ENCODE data around the gene ARHGEF39. TPM values are rescaled to one million over a fixed set of nuclear protein-coding genes. Genes with fewer than 3 reads are reported as not detected.

ARHGEF39 gene
- total RNA-seq, 1 experiment from 2014 or later = 8.9 TPM

GRCh38 chr9:35691757-35692301, 26.8 kb upstream of the ARHGEF39 start:
- no peak for DNase-seq (ENCODE audit: low read depth)

GRCh38 chr9:35691334-35691650, 26.3 kb upstream of the ARHGEF39 start:
- no peak for DNase-seq (ENCODE audit: low read depth)

GRCh38 chr9:35690614-35691333, 25.8 kb upstream of the ARHGEF39 start:
- DNase-seq (ENCODE audit: low read depth) = peak; percentile 61

GRCh38 chr9:35690294-35690613, 25.3 kb upstream of the ARHGEF39 start:
- no peak for DNase-seq (ENCODE audit: low read depth)

GRCh38 chr9:35689542-35690293, 24.7 kb upstream of the ARHGEF39 start, which contains the start of gene TPM2:
TSS of gene TPM2 (minus strand) at chr9:35689925. CDS start at chr9:35689817, 108 bp downstream.
- peak; percentile 88 for DNase-seq (ENCODE audit: low read depth)

- peak; percentile 83 for DNase-seq (ENCODE audit: low read depth)
Observed at GRCh38 chr9:35688558-35689541, 23.9 kb upstream of the ARHGEF39 start.

DNA sequence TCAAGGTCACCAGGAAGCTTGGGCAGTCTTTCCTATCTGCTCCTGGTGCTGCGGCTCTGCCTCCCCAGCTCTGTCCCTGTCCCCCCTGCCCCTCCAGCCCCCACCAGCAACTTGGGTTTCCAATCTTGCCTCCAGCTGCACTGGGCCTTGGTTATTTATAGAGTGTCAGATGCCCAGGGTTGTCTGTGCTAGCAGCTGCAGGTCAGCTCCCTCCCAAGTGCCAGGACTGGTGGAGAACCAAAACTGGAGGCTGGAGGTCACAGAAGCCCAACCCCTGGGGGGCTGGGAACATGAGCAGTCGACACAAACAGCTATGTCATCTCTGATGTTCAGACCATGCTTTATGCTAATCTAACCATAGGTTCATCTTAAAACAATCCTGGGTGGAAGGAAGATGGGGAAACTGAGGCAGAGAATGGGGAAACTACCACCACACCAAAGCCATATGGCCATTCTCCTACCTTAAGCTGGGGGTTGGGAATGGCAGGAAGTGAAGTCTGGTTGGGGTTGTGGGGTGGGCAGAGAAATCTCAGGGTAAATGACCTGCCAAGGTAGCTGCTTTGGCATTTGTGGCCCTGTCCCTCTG, 23.1 kb upstream of the ARHGEF39 start:
- no peak for DNase-seq (ENCODE audit: low read depth)

DNA sequence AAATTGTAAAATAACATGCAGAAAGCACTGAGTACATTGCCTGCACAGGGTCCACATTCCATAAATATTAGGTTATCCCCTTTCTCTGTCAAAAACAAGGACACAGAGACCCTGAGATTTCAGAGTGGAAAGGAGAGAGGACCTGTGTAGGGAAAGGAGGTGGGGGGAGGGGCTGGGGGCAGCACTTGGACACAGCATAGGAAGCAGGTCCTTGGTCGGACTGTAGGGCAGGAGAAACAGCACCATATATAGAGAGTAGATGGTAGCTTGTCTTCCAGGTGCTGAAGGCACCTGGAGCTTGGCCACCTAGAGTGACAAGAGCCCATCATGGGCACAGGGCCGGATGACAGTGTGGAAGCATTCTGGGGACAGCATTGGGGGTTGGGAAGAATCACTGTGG, 22.3 kb upstream of the ARHGEF39 start:
- DNase-seq (ENCODE audit: low read depth) = no peak

DNA sequence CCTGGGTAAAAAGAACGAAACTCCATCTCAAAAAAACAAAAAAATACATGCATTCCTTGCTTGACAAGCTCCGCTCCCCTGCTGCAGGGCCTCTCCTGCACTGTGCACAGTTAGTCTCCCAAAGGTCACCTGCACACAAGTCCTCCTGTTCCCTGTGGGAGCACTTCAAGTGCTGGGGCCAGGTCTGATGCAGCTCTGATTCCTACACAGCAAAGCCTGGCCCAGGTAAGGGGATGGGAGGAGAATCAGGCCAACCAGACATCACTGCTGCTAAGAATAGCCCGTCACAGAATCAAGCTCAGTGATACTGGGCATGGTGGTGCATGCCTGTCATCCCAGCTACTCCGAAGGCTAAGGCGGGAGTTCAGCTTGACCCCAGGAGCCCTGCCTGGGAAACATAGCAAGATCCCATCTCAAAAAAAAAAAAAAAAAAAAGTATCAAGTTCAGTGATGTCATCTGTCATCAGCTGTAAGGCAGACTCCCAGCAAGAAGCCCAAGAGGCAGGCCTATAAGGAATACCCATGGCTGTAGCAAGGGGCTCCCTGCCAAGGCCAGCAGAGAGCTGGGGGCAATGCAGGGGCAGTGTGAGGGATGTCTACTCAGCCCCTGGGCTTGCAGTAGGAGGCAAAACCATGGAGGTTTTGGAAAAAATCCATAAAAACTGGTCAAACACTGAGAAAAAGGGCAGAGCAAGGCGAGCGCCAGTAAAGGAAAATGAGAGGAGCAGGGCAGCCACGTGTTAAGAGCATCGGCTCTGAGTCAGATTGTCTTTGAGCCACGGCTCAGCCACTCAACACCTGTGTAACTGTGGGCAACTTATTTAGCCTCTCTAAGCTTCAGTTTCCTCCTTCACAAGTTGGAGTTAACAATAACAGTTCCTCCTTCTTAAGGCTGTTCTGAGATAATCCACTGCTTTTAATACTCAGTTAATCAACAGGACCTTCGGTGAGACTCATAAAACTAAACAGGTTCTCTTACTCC, 21.5 kb upstream of the ARHGEF39 start:
- DNase-seq (ENCODE audit: low read depth) = no peak

DNA sequence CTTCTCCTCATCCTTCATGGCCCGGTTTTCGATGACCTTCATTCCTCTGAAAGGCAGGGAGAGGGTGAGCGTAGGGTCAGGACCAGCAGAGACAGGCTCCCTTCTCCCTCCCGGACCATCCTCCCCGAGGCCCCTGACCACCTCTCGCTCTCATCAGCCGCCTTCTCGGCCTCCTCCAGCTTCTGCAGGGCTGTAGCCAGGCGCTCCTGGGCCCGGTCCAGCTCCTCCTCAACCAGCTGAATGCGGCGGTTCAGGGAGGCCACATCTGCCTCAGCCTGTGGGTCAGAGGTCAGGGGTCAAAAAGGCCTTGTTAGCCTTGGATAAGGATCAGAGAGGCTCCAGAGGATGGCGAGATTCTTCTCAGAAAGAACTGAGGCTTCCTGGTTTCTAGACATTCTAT, 20.5 kb upstream of the ARHGEF39 start:
- DNase-seq (ENCODE audit: low read depth) = no peak

DNA sequence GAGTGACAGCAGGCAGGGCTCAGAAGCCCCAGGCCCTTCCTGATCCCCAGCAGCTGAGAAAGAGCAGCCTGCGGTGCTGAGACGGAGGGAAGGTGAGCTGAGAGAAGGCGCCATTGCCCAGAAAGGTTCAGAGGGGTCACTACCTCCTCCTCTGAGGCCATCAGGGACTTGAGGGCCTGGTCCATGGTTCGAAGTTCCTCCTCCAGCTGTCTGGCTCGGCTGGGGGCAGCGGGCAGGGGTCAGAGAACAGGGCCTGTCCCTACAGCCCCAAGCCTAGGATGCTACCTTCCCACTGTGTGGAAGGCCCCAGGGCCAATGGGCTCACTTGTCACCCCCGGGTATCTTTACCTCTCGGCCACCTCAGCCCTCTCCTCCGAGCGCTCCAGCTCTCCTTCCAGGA, 19.9 kb upstream of the ARHGEF39 start:
- no peak for DNase-seq (ENCODE audit: low read depth)

DNA sequence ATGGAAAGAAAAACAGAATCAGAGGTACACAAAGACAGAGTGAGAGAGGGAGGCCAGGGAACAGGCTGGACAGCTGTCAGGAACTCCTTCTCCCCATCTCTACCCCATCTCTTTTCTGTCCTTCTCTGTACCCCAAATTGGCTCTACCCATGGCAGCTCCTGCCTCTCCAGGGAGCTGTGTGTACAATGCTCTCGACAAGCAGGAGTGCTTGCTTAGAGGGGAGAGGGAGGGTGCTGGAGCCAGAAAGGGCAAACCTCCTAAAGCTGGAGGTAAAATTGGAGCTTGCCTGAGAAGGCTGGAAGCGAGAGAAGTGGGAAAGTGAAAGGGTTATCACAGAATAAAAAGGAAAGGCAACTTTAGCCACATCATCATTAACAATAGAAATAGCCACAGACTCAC, 18.3 kb upstream of the ARHGEF39 start:
- DNase-seq (ENCODE audit: low read depth) = no peak

GRCh38 chr9:35682520-35683315, 17.7 kb upstream of the ARHGEF39 start:
- DNase-seq (ENCODE audit: low read depth) = no peak

- no peak for DNase-seq (ENCODE audit: low read depth)
Observed at GRCh38 chr9:35682051-35682450, 17.1 kb upstream of the ARHGEF39 start.

- DNase-seq (ENCODE audit: low read depth) = no peak
Observed at GRCh38 chr9:35681341-35682002, 16.5 kb upstream of the ARHGEF39 start.

DNA sequence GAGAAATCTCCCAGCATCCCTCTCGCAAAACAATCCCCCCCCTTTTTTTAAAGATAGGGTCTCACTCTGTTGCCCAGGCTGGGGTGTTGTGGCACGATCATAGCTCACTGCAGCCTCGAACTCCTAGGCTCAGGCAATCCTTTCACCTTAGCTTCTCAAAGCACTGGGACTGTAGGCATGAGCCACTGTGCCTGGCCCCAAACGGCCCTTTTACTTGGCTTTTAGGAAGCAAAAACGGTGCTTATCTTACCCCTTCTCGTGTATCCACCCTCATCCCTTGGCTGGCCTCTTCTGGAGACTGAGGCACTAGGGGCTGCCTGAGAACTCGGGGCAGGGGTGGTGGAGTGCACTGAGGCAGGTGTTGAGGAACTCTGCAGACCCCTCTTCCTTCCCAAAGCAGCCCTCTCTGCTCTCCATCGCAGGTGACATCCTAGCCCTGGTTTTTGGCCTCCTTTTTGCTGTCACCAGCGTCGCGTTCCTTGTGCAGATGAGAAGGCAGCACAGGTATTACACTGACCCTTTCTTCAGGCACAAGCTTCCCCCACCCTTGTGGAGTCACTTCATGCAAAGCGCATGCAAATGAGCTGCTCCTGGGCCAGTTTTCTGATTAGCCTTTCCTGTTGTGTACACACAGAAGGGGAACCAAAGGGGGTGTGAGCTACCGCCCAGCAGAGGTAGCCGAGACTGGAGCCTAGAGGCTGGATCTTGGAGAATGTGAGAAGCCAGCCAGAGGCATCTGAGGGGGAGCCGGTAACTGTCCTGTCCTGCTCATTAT, 15.5 kb upstream of the ARHGEF39 start:
- DNase-seq (ENCODE audit: low read depth) = no peak

DNA sequence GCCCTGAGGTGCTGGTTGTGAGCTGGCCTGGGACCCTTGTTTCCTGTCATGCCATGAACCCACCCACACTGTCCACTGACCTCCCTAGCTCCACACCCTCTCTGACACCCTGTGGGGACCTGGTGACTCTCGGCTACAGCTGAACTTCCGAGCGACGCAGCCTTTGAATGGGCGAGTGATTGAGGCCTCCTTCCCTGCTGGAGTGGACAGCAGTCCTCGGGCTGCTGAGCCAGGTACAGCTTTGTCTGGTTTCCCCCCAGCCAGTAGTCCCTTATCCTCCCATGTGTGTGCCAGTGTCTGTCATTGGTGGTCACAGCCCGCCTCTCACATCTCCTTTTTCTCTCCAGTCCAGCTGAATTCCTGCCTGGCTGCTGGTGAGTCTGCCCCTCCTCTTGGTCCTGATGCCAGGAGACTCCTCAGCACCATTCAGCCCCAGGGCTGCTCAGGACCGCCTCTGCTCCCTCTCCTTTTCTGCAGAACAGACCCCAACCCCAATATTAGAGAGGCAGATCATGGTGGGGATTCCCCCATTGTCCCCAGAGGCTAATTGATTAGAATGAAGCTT, 14.9 kb upstream of the ARHGEF39 start:
- DNase-seq (ENCODE audit: low read depth) = no peak

Data from HT1080 (cell line).